Fibroblast of skin of abdomen (primary cell): Measurements from ENCODE around the gene CWC27.
"Not testable (repeated sequence)": the region's sequence is repeated elsewhere in the genome, so short reads cannot be mapped to it uniquely, and the experiment has no call there.

Source experiments
- DNase-seq: peaks from one replicate; pipeline ENCODE4 v3.0.0-alpha.2; 2013

Gene CWC27

GRCh38 chr5:64839936-64840335 is 71.2 kb downstream of the CWC27 start:
- DNase-seq: no peak

- DNase-seq: no peak
Measured at GRCh38 chr5:64840958-64841357, 72.2 kb downstream of the CWC27 start.

- no peak for DNase-seq
Measured at GRCh38 chr5:64853777-64854176, 85.0 kb downstream of the CWC27 start.

- DNase-seq: no peak
Measured at GRCh38 chr5:64854855-64855254, 86.1 kb downstream of the CWC27 start.

GRCh38 chr5:64859881-64860280 is 91.2 kb downstream of the CWC27 start:
- no peak for DNase-seq

GRCh38 chr5:64861281-64861680 is 92.6 kb downstream of the CWC27 start:
- no peak for DNase-seq

GRCh38 chr5:64864171-64864570 is 95.4 kb downstream of the CWC27 start:
- DNase-seq: no peak

- no peak for DNase-seq
Measured at GRCh38 chr5:64865662-64866061, 96.9 kb downstream of the CWC27 start.

GRCh38 chr5:64869419-64869818 is 100.7 kb downstream of the CWC27 start:
- DNase-seq: peak; percentile 49

- peak; percentile 22 for DNase-seq
Measured at GRCh38 chr5:64872044-64872443, 103.3 kb downstream of the CWC27 start.

GRCh38 chr5:64873441-64873840 is 104.7 kb downstream of the CWC27 start:
- no peak for DNase-seq

GRCh38 chr5:64874753-64875152 is 106.0 kb downstream of the CWC27 start:
- DNase-seq: no peak

GRCh38 chr5:64876203-64876602 is 107.5 kb downstream of the CWC27 start:
- DNase-seq: no peak

- DNase-seq: no peak
Measured at GRCh38 chr5:64880821-64881220, 112.1 kb downstream of the CWC27 start.

GRCh38 chr5:64883912-64884311 is 115.2 kb downstream of the CWC27 start:
- DNase-seq: no peak

- DNase-seq: no peak
Measured at GRCh38 chr5:64884541-64884940, 115.8 kb downstream of the CWC27 start.

GRCh38 chr5:64887910-64888309 is 119.2 kb downstream of the CWC27 start:
- no peak for DNase-seq

- DNase-seq: no peak
Measured at GRCh38 chr5:64895748-64896147, 127.0 kb downstream of the CWC27 start.

- DNase-seq: no peak
Measured at GRCh38 chr5:64899838-64900237, 131.1 kb downstream of the CWC27 start.

GRCh38 chr5:64900618-64901017 is 131.9 kb downstream of the CWC27 start:
- DNase-seq: no peak

- DNase-seq: not testable (repeated sequence)
Measured at GRCh38 chr5:64907399-64907798, 138.7 kb downstream of the CWC27 start.

- peak; percentile 56 for DNase-seq
Measured at GRCh38 chr5:64914396-64914795, 145.7 kb downstream of the CWC27 start.

- DNase-seq: no peak
Measured at GRCh38 chr5:64918083-64918482, 149.4 kb downstream of the CWC27 start.

GRCh38 chr5:64921386-64921785 is 152.7 kb downstream of the CWC27 start:
- no peak for DNase-seq

- peak; percentile 64 for DNase-seq
Measured at GRCh38 chr5:64923151-64923685, 154.5 kb downstream of the CWC27 start.
